HG03139 (cell line): ENCODE measurements around the gene PRUNE2.
"Not testable (repeated sequence)": the region's sequence is repeated elsewhere in the genome, so short reads cannot be mapped to it uniquely, and the experiment has no call there.

Experiments used
- ATAC-seq: cut with Tn5 transposase; IDR thresholded peaks from one replicate; pipeline ENCODE4 v1.9.1; 2021; ENCODE audit not compliant: unreplicated experiment

Gene PRUNE2

GRCh38 chr9:76607730-76608436 lies 298.0 kb downstream of the PRUNE2 start:
- ATAC-seq: no peak

DNA sequence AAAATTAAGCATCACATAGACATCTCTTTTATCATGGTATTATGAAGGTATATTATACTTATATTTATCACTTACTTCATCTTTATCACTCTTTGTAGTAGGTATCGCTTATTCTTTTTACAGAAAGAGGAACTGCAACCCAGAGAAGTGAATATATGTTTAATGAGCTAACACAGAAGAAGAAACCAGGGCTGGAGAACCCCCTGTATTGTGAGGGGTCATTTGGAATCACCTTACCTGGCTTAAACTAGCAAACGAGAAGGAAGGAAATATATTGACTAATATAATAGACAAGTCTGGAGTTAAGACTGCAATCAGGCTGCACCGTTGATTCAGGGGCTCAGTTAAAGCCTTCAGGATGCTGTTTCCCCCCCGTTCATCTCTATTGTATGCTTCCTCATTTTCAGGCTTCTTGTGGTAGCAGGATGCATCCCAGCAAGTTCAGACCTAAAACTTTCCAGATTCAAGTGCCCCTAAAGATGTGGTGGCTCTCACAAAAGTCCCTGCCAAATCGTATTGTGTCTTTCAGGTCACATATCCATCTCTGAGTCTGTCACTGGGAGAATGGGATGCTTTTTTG lies 300.5 kb downstream of the PRUNE2 start:
- ATAC-seq: peak; percentile 89

DNA sequence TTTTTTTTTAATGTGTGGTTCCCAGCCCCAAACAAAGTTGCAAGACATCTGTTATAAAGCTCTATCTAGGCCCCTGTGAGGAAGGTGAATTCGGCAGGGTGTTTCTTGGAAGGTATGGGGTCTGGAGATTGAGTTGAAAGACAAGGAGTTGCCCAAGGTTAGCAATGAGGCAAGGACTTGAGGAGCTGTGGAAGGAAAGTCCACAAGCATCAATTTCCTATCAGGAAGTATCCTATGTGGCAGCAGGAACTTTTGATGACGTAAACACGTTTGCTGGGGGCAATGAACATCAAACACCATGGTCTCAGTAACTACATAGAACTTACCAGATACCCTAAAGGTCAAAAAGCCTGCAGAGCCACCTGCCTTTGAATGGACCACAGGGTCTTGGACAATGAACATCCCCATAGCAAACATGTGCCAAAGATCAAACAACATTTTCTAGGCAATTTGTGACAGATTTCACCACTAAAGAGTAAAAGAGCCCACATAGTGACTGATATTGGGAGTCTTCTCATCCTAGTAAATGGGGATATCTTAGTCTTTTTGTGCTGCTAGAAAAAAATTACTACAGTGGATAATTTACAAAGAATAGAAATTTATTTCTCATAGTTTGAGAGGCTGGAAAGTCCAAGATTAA lies 301.9 kb downstream of the PRUNE2 start:
- ATAC-seq: no peak

- ATAC-seq: no peak
These were observed 302.4 kb downstream of the PRUNE2 start for GRCh38 chr9:76603448-76603895.

GRCh38 chr9:76602199-76602598 lies 303.7 kb downstream of the PRUNE2 start:
- ATAC-seq: no peak

DNA sequence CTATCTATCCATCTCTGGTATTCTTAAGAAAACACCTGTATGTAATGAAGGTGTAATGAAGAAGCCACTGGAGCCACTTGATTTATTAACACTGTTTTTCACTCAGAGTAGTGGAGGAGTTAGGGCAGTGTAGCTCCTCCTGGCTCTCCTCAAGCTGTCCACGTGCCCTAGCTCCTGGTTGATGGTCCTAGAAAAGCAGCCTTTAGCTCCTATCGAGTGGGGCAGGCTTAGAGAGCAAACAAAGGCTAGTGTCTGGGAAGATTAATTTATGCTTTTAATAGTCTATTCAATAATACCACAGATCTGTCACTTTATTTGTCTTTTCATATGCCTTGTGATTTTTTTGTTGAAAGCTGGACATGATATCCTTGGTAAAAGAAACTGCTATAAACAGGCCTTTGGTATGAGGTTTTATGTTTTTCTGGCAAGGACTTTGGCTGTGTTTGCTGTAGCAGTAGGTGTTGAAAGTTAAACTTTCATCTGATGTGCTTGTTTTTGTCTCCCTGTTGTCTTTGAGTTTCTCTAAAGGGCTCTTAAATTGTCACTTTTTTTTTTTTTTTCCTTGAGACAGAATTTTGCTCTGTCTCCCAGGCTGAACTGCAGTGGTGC lies 305.8 kb downstream of the PRUNE2 start:
- no peak for ATAC-seq

- ATAC-seq: no peak
These were observed 306.9 kb downstream of the PRUNE2 start for GRCh38 chr9:76598981-76599380.

GRCh38 chr9:76595645-76596044 lies 310.3 kb downstream of the PRUNE2 start:
- no peak for ATAC-seq

GRCh38 chr9:76594764-76595424 lies 311.0 kb downstream of the PRUNE2 start:
- no peak for ATAC-seq

- not testable (repeated sequence) for ATAC-seq
These were observed 311.8 kb downstream of the PRUNE2 start for GRCh38 chr9:76593961-76594735.

GRCh38 chr9:76592974-76593347 lies 313.0 kb downstream of the PRUNE2 start:
- ATAC-seq: no peak

- no peak for ATAC-seq
These were observed 313.6 kb downstream of the PRUNE2 start for GRCh38 chr9:76592091-76592973.

DNA sequence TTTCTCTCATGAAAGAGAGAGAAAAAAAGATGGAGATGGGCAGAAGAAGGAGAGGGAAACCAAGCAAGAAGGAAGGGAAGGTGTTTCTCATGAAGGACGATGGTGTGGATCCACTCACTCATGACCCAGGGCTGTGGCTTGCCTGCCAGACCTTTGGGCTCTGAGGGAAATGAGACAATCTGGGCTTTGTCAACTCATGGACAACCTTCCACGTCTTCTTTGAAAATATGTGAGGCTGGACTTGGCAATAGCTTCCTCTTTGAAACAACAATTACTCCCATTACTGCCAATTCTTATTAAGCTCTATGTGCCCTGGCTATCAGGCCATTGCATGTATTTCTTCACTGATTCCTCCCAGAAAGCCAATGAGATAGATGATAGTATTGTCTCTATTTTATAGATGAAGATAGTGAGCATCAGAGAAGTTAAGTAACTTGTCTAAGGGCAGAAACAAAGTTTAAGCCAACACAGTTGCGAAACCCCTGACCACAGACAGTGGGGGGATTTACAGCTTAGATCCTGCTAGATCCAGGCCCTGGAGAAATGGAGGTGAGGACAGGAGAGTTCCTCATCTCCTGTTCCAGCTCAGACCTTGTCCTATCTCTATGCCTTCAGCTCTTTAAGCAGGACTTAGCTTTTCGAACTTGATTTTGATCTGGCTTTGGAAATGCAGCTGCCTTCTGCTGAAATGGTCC lies 314.5 kb downstream of the PRUNE2 start:
- ATAC-seq: no peak

DNA sequence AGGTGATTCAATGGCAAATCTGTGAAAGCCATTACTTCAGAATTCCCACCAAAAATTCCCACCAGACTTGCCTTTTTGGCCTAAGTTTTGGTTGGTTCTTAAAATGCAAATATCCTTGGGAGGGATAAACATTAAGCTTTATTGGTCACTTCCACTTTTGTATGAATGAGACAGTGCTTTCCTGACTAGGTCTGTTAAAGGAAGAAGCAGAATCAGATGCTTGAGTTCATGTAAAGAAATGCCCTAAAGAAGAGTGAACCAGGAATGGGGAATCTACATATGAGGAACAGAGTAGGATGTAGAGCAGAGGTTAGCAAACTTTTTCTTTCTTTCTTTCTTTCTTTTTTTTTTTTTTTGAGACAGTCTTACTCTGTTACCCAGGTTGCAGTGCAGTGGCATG lies 317.6 kb downstream of the PRUNE2 start:
- ATAC-seq: no peak

- no peak for ATAC-seq
These were observed 319.3 kb downstream of the PRUNE2 start for GRCh38 chr9:76586390-76587314.

DNA sequence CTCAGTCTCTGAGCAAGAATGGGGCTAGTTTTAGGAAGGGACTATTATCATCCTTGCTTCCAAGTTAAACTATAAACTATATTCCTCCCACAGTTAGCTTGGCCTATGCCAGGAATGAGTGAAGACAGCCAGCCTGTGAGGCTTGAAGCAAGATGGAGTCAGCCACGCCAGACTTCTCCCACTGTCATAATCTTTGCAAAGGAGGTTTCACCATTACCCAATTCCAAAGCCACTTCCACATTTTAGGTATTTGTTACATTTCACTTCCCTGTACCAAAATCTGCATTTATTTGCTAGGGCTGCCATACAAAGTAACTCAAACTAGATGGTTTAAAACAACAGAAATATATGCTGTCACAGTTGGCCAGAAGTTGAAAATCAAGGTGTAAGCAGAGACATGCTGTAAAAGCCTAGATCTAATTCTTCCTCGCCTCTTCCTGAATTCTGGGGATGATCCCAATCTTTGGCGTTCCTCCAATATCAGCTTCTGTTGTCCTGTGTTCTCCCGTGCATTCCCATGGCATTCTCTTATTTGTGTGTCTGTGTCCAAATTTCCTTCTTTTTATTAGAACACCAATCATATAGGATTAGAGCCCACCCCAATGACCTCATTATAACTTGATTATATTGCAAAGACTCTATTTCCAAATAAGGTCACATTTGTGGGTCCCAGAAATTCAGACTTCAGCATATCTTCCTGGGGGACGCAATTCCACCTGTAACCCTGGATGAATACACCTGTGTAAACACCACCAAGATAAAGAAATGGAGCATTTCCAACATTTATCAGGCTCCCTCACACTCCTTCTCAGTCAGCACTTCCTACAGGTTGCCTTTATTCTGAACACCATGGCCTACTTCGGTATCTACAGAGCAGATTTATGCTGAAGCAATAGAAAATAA lies 320.2 kb downstream of the PRUNE2 start:
- no peak for ATAC-seq

DNA sequence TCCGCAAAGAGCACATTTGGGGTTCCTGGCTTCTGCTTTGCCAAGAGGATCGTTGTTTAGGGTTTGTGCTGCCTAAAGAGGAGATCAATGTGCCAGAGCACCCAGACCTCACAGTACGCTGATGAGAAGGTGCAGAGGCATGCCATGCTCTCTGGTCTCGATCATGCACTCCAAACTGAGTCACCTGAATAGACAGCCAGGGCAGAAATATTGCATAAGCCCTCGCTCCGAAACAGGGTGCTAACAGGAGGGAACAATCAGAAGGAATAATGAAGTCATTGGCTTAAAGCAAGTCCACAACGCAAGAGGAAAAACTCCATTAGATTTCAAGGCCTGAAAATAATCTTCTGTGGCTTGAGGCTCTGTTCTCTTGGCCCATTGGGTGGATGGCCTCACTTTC lies 322.7 kb downstream of the PRUNE2 start:
- no peak for ATAC-seq
